NCI-H146 treated with DMSO at 0.1 percent for 48 hours (cell line): ENCODE measurements around the gene RNASE1.
"Not testable (repeated sequence)": the region's sequence is repeated elsewhere in the genome, so short reads cannot be mapped to it uniquely, and the experiment has no call there.

Experiments used
- DNase-seq: peaks from one replicate; lab custom pipeline; 2025; ENCODE audit not compliant: unreplicated experiment; lab: John Stamatoyannopoulos, UW

The RNASE1 gene

GRCh38 chr14:20774258-20774824 lies 28.3 kb downstream of the RNASE1 start:
- DNase-seq, result no peak

- DNase-seq, result no peak
Observed at GRCh38 chr14:20772650-20773049, 30.0 kb downstream of the RNASE1 start.

GRCh38 chr14:20769421-20769820 lies 33.2 kb downstream of the RNASE1 start:
- no peak for DNase-seq

GRCh38 chr14:20768593-20768892 lies 34.1 kb downstream of the RNASE1 start:
- DNase-seq, result no peak

- DNase-seq, result no peak
Observed at GRCh38 chr14:20760950-20761349, 41.7 kb downstream of the RNASE1 start.

GRCh38 chr14:20759465-20759864 lies 43.2 kb downstream of the RNASE1 start:
- DNase-seq, result not testable (repeated sequence)

- DNase-seq, result no peak
Observed at GRCh38 chr14:20757965-20758364, 44.7 kb downstream of the RNASE1 start.

GRCh38 chr14:20755037-20755436 lies 47.6 kb downstream of the RNASE1 start:
- no peak for DNase-seq

- DNase-seq, result no peak
Observed at GRCh38 chr14:20754308-20754707, 48.3 kb downstream of the RNASE1 start.

GRCh38 chr14:20751963-20752562 lies 50.6 kb downstream of the RNASE1 start:
- DNase-seq, result no peak
